LNCaP clone FGC (cell line): ENCODE measurements around the gene SCFD2.

Experiments
- DNase-seq: peaks from one replicate; pipeline ENCODE4 v3.0.0-alpha.2; 2011; ENCODE audit warnings: low read depth
- H3K4me3 ChIP-seq: 2 replicates; pipeline ENCODE4 v1.5.1; 2011; ENCODE audit warnings: mild to moderate bottlenecking, low read depth, low read length, control low read depth
- TF ChIP-seq, protein P1 (sequence below): IDR thresholded peaks from 2 replicates; pipeline ENCODE4 v1.5.1; 2012; ENCODE audit warnings: mild to moderate bottlenecking; ENCODE audit not compliant: control insufficient read depth, insufficient read depth; ENCODE audit errors: extremely low read depth

Gene SCFD2

DNA sequence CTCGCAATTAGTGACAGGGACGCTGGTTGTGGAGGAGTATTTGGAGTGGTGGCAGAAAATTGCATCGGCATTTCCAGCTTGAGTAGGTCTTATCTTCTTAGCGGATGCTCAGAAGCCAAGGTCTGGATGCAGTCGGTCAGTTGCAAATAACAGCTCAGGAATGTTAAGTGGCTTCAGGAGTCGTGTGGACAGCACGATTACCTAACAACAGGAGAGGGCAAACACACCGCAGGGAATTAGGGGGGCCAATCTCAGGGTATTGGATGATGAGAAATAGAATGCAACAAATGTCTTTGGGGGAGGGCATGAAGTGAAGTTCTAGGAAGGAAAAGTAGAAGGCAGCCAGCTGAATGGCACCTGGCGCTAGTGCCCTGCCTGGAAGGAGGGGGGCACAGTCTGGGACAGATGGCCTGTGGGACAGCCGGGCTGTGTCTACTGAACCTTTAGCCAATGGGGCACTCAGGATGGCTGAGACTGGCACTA, 492.0 kb downstream of the SCFD2 start:
- no peak for DNase-seq
- H3K4me3 ChIP-seq, result no peak overlapping the region
- TF ChIP-seq, protein P1, sequence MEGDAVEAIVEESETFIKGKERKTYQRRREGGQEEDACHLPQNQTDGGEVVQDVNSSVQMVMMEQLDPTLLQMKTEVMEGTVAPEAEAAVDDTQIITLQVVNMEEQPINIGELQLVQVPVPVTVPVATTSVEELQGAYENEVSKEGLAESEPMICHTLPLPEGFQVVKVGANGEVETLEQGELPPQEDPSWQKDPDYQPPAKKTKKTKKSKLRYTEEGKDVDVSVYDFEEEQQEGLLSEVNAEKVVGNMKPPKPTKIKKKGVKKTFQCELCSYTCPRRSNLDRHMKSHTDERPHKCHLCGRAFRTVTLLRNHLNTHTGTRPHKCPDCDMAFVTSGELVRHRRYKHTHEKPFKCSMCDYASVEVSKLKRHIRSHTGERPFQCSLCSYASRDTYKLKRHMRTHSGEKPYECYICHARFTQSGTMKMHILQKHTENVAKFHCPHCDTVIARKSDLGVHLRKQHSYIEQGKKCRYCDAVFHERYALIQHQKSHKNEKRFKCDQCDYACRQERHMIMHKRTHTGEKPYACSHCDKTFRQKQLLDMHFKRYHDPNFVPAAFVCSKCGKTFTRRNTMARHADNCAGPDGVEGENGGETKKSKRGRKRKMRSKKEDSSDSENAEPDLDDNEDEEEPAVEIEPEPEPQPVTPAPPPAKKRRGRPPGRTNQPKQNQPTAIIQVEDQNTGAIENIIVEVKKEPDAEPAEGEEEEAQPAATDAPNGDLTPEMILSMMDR, result no peak

DNA sequence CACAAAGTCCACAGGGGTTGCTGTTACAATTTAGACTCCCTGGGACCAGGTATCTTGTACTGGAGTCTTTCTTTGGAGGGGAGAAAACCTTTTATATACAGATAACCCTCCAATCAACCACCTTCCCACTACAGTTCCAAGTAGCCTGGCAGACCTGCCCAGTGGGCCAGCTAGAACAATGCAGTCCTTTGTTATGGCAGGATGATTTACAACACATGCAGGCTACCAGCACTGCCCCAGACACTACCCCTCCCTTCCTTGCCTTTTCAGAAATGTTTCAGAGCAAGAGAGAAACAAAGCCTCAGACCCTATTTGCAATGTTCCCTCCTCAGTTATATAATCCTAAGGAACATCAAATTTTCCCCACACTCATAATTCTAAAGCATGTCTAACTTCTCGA, 492.7 kb downstream of the SCFD2 start:
- TF ChIP-seq, protein P1, result no peak
- no peak overlapping the region for H3K4me3 ChIP-seq
- DNase-seq, result no peak

DNA sequence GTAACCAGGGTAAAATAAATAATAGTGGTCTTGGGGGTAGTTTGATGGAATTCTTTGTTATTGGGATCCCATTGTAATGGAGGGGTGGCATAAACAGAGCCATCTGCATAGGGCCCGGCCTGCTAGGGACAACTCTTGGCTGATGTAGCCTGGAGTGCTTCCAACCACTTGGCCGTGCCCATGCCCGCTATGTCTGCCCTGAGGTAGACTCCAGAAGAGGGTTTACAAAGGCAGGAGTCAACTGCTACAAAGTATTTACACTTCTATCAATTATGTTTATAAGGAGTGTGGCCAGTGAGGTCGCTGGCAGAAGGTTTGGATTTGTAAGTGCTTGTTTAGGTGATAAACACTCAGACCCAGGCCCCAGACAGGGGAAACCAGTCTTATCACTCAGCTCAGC, 495.6 kb downstream of the SCFD2 start:
- no peak overlapping the region for H3K4me3 ChIP-seq
- TF ChIP-seq, protein P1, result no peak
- DNase-seq, result peak; percentile 67

DNA sequence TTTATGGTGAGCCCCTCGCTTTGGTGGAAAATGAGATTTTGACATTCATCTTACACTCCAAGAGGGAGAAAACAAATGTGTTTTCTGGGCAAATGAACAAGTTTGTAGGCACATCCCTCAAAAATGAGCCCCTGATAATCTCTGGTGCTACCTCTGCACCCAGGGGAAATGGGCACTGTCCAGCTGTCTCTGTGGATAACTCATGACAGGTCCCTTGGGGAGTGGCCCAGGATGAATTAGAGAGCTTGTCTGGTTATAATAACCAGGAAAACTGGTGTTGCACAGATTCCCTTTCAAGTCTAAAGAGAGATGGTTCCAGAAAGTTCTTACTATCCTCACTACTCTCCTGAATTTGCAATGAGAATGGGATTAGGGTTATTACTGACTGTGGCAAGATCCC, 496.2 kb downstream of the SCFD2 start:
- H3K4me3 ChIP-seq, result no peak overlapping the region
- TF ChIP-seq, protein P1, result no peak

DNA sequence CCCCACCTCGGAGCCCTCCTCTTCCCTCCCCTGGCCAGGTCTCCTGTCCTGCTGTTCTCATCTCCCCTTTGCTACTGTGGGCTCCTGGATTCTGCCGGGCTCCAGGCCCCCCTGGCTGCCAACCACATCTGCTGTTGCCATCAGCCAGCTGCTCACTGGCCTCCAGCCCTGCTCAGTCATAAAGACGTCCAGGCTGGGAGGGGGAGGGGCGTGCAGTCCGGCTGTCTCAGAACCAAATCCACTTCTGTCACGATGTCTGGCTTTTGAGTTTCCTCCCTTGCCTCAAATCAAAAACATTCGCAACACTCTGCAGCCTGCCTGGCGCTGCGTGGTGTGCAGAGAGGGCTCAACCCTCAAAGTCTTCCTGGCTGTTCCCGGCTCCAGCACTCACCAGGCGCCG, 496.7 kb downstream of the SCFD2 start:
- no peak overlapping the region for H3K4me3 ChIP-seq
- TF ChIP-seq, protein P1, result no peak
- no peak for DNase-seq

More for the DNA sequence above, 496.2 kb downstream of the SCFD2 start:
- DNase-seq, result no peak

DNA sequence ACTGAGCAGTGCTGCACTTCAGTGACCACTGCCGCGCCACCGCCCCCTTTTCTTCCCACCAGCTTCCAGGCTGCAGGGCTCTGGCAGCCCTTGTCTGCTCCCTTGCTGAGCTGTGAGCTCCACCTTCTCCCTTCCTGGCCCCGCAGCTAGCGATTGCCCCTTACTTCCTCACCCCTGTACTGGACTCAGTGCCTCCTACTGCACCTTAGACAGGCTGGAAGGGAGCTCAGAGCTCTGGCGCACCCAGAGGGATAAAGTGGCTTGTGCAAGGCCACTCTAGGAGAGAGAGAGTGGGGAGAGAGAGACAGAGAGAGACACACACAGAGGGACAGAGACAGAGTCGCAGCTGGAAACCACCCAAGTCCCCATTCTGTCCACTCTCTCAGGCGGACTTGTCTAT, 497.7 kb downstream of the SCFD2 start:
- DNase-seq, result no peak
- no peak overlapping the region for H3K4me3 ChIP-seq
- TF ChIP-seq, protein P1, result peak; percentile 37; the same call in 1 of the 2 replicates

DNA sequence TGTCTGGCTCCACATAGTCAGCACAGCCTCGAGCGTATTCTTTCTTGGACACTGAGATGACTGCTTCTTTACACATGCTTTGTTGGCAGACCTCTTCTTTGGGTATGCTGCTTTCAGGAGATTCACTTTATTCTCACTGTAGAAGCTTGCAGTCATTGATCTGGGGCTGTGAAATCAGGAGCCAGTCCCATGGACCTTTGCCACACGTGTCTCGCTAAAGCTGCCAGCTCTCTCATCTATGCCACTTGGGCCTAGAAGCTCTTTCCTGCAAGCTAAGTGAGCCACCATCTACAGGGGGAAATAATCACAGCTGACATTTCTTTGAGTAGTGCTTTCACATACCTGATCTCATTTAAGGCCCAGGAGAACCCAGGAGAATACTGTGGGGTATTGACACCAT, 498.7 kb downstream of the SCFD2 start:
- no peak for DNase-seq
- TF ChIP-seq, protein P1, result no peak
- H3K4me3 ChIP-seq, result no peak overlapping the region
